ENCODE measurements around the gene TOLLIP.
A peak's percentile ranks its signal among the peaks of the same experiment; 100 is the strongest.

TOLLIP gene

GRCh38 chr11:1310772-1311468, 1.5 kb upstream of the TOLLIP start:
- no peak for DNase-seq (ENCODE audit: low spot score)

- no peak for DNase-seq (ENCODE audit: low spot score)
Measured at GRCh38 chr11:1310318-1310687, 871 bp upstream of the TOLLIP start.

GRCh38 chr11:1308743-1309497, 512 bp downstream of the TOLLIP start:
- peak; percentile 63 for DNase-seq (ENCODE audit: low spot score)

GRCh38 chr11:1307998-1308742, 1.3 kb downstream of the TOLLIP start:
- no peak for DNase-seq (ENCODE audit: low spot score)

GRCh38 chr11:1307163-1307870, 2.1 kb downstream of the TOLLIP start:
- no peak for DNase-seq (ENCODE audit: low spot score)

- DNase-seq (ENCODE audit: low spot score), result no peak
Measured at GRCh38 chr11:1306186-1307162, 3.0 kb downstream of the TOLLIP start.

GRCh38 chr11:1305501-1306056, 3.9 kb downstream of the TOLLIP start:
- no peak for DNase-seq (ENCODE audit: low spot score)

- DNase-seq (ENCODE audit: low spot score), result no peak
Measured at GRCh38 chr11:1305063-1305495, 4.4 kb downstream of the TOLLIP start.

- no peak for DNase-seq (ENCODE audit: low spot score)
Measured at GRCh38 chr11:1304380-1304779, 5.1 kb downstream of the TOLLIP start.

- no peak for DNase-seq (ENCODE audit: low spot score)
Measured at GRCh38 chr11:1303973-1304372, 5.5 kb downstream of the TOLLIP start.

- DNase-seq (ENCODE audit: low spot score), result no peak
Measured at GRCh38 chr11:1303126-1303821, 6.2 kb downstream of the TOLLIP start.

GRCh38 chr11:1302461-1303125, 6.8 kb downstream of the TOLLIP start:
- no peak for DNase-seq (ENCODE audit: low spot score)

- DNase-seq (ENCODE audit: low spot score), result no peak
Measured at GRCh38 chr11:1302041-1302460, 7.4 kb downstream of the TOLLIP start.

- no peak for DNase-seq (ENCODE audit: low spot score)
Measured at GRCh38 chr11:1301220-1302000, 8.0 kb downstream of the TOLLIP start.

GRCh38 chr11:1300569-1301187, 8.8 kb downstream of the TOLLIP start:
- no peak for DNase-seq (ENCODE audit: low spot score)

GRCh38 chr11:1300121-1300520, 9.3 kb downstream of the TOLLIP start:
- no peak for DNase-seq (ENCODE audit: low spot score)

GRCh38 chr11:1299621-1300020, 9.8 kb downstream of the TOLLIP start:
- DNase-seq (ENCODE audit: low spot score), result no peak
